Stomach smooth muscle (tissue), 2 donors: ENCODE results near the gene CST6.
A peak's percentile ranks its signal among the peaks of the same experiment; 100 is the strongest.
"Not testable (repeated sequence)": the region's sequence is repeated elsewhere in the genome, so short reads cannot be mapped to it uniquely, and the experiment has no call there.

Source experiments
- H3K27ac ChIP-seq: one replicate; pipeline ENCODE4 v1.7.0; 2013; ENCODE audit warnings: mild to moderate bottlenecking, low read length, inconsistent platforms
- H3K27me3 ChIP-seq, 2 donors: one replicate each; pipeline ENCODE4 v1.7.0; 2013; ENCODE audit warnings: low read length in 2 of 2; ENCODE audit not compliant: insufficient read depth in 2 of 2, control insufficient read depth in 1 of 2
- H3K36me3 ChIP-seq, 2 donors: one replicate each; pipeline ENCODE4 v1.7.0; 2013; ENCODE audit warnings: low read length in 2 of 2; ENCODE audit not compliant: control insufficient read depth in 2 of 2, insufficient read depth in 2 of 2
- H3K4me1 ChIP-seq: one replicate; pipeline ENCODE4 v1.7.0; 2013; ENCODE audit warnings: low read length; ENCODE audit not compliant: control insufficient read depth, insufficient read depth
- H3K4me3 ChIP-seq, 2 donors: one replicate each; pipeline ENCODE4 v1.7.0; 2013; ENCODE audit warnings: low read length in 2 of 2
- H3K9ac ChIP-seq, 2 donors: one replicate each; pipeline ENCODE4 v1.7.0; 2013; ENCODE audit warnings: low read length in 2 of 2, mild to moderate bottlenecking in 1 of 2
- H3K9me3 ChIP-seq, 2 donors: one replicate each; pipeline ENCODE4 v1.7.0; 2013; ENCODE audit warnings: low read length in 2 of 2; ENCODE audit not compliant: control insufficient read depth in 2 of 2
- donor health status: healthy.
- donor health status: Pancreatic carcinoma.

CST6 gene

DNA sequence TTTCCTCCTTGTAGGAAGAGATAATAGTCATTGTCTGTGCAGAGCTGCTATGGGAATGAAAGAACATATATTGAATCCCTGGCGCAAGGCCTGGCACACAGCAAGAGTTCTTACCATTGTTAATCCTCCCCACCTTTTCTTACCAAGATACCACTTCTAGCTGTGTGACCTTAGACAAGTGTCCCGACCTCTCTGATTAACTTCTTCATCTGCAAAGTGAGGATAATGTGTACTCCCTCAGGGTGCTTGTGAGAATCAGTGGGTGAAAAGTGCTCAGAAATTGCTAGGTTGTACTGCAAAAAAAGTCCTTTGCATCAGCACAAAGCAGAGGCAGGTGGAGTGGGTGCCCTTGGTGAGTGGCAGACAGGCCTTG is 3.7 kb upstream of the CST6 start:
- no peaks in the 10 kb centered on the region for H3K9me3 ChIP-seq
- H3K4me1 ChIP-seq, result peaks cover 15% of the 10 kb centered on the region
- no peak overlapping the region for H3K4me3 ChIP-seq
- no peak overlapping the region for H3K9ac ChIP-seq
- peaks cover 10 to 13% of the 10 kb centered on the region in 2 donors for H3K36me3 ChIP-seq
- peaks cover 8 to 15% of the 10 kb centered on the region in 2 donors for H3K27me3 ChIP-seq
- H3K27ac ChIP-seq, result no peak overlapping the region

DNA sequence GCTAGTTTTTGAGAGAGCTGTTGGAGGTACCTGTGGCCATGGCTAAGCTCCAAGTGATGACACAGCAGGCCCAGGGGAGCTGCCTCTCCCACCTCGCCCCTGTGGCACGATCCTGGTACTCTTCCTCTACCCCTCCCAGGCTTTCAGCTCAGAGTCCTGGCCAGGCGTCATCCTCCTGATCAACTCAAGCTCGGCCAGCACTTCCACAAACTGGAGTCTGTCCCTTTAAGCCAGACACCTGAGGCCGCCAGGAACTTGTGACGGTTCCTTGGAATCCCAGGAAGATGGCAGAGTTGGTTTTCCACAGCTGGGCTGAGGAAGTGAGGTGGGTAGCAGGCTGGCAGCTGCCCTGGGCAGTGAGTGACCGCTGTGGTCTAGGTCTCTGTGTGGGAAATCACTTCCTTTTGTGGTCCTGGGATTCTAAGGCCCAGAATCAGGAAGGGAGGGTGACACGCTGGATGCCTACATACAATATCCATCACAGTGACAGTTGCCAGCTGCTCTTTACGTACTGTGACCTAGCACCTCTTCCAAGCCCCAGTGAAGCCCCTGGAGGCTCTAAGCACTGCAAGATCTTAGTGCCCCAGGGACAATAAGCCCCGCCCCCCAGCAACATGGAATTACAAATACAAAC is 3.2 kb upstream of the CST6 start:
- H3K4me3 ChIP-seq, result no peak overlapping the region
- no peak overlapping the region for H3K27ac ChIP-seq
- H3K4me1 ChIP-seq, result peaks cover 10% of the 10 kb centered on the region
- H3K9me3 ChIP-seq, result no peaks in the 10 kb centered on the region
- peaks cover 10 to 13% of the 10 kb centered on the region in 2 donors for H3K36me3 ChIP-seq
- peaks cover 13 to 20% of the 10 kb centered on the region in 2 donors for H3K27me3 ChIP-seq
- H3K9ac ChIP-seq, result peak overlapping the region in 1 of 2 donors; percentile 36

DNA sequence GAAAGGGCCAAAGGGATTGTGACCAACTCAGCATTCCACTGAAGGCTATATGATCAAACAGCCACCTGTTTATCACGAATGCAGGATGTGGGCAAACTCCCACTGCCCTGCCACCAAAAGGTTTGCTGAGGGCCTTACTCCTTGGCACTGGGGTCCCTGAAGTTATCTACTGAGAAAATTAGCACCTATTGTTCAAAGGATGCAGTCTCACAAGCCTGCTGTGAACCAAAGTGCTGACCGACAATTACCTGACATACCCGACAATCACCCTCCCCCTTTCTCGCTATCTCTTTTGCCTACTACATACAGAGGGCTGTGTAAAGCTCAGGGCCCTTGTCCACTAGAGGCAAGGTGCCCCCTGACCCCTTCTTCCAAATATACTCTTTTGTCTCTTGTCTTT is 1.8 kb upstream of the CST6 start:
- not testable (repeated sequence) for H3K4me1 ChIP-seq, H3K9me3 ChIP-seq, H3K9ac ChIP-seq, H3K27ac ChIP-seq, H3K36me3 ChIP-seq, H3K4me3 ChIP-seq
- H3K27me3 ChIP-seq, result peaks cover 17 to 25% of the 10 kb centered on the region in 2 donors

DNA sequence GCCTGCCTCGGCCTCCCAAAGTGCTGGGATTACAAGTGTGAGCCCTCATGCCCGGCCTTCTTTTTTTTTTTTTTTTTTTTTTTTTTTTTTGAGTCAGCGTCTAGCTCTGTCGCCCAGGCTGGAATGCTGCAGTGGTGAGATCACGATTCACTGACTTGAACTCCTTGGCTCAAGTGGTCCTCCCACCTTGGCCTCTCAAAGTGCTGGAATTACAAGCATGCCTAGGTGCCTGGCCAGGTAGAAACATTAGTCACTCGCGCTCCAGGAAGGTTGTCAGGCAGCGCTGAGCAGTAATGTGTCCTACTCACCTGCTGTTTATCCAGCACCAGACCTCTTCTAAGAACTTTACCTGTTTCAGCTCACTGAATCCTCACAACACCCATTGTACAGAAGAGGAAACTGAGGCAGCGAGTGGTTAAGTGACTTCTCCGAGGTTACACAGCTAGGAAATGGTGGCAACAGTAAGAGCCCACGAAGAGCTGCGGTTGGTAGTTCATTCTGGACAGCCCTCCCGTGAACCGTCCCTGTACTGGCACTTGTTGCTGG is 496 bp upstream of the CST6 start:
- Histone ChIP-seq H3K27me3 (peaks cover 17 to 25% of the 10 kb centered on the region in 2 donors), H3K27ac (no peak overlapping the region), H3K4me3 (peak overlapping the region; percentile 22 to 60), H3K9me3 (no peaks in the 10 kb centered on the region), H3K9ac (no peak overlapping the region), H3K36me3 (peaks cover 0 to 2% of the 10 kb centered on the region in 2 donors), H3K4me1 (peaks cover 9% of the 10 kb centered on the region)

DNA sequence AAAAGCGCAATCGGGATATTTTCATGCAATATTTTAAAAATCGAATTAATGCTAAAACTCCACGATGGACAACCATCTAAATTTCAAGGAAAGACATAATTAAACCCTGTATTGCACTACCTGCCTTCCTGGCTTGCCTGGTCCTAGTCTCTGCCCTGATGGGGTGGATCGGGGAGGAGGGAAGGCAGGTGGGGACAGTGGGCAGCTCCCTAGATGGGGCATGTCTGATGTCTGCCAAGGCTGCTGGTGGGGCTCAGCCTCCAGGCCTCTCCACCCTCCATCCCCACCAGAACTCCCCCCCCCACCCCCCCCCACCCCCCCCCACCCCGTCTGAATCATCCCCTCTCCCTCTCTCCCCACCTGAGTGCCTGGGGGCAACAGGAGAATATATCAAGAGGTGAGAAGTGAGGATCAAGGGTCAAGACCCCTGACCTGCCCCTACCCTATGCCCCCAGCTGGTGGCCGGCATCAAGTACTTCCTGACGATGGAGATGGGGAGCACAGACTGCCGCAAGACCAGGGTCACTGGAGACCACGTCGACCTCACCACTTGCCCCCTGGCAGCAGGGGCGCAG is 650 bp downstream of the CST6 start:
- peaks cover 9% of the 10 kb centered on the region for H3K4me1 ChIP-seq
- no peaks in the 10 kb centered on the region for H3K36me3 ChIP-seq
- H3K9me3 ChIP-seq, result no peaks in the 10 kb centered on the region
- no peak overlapping the region for H3K27ac ChIP-seq
- H3K4me3 ChIP-seq, result no peak overlapping the region
- no peak overlapping the region for H3K9ac ChIP-seq
- H3K27me3 ChIP-seq, result peaks cover 17 to 25% of the 10 kb centered on the region in 2 donors

DNA sequence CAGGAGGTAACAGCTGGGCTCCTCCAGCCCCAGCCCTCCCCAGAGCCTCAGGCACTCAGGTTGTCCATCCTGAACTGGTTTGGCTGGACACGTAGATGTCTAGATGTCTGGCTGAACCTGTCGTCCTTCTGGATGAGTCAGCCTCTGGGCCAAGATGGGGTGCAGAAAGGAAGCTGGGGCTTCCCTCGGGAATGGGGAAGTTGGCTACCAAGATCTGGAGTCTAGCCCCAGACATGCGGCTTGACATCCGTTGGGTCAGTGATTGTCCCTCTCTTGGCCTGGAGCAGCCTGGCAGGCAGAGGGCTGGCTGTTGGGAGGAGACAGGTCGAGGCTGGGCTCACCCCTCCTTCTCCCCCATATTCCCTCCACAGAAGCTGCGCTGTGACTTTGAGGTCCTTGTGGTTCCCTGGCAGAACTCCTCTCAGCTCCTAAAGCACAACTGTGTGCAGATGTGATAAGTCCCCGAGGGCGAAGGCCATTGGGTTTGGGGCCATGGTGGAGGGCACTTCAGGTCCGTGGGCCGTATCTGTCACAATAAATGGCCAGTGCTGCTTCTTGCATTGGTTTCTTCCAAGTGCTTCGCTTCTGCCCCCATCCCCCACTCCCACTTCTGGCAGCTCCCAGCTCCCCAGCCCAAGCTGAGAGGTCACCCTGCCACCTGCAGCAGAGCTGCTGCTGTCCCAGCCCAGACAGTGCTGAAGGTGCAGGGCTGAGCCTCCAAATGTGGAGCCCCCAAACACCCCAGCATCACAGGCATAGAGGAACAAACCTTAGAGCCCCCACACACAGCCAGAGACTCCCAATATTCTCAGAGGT is 1.3 kb downstream of the CST6 start:
- Histone ChIP-seq H3K4me1 (peaks cover 9% of the 10 kb centered on the region), H3K9ac (no peak overlapping the region), H3K27me3 (peaks cover 17 to 25% of the 10 kb centered on the region in 2 donors), H3K27ac (no peak overlapping the region), H3K36me3 (no peaks in the 10 kb centered on the region), H3K4me3 (no peak overlapping the region), H3K9me3 (no peaks in the 10 kb centered on the region)

DNA sequence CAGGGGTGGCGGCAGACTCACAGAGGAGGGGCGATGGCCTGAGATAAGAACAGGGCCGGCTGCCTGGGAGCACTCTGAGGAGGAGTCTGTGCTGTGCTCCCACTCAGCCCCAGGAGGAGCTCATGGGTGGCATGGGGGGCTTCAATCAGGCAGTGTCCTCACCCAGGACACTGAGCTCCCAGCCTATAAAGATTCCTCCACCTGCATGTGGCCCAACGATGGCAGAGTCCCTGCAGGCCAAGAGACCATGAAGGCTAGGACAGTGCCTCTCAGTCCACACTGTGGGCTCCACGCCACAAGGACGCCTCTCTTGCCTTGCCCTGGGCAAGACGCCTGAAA is 1.9 kb downstream of the CST6 start:
- Histone ChIP-seq H3K36me3 (no peaks in the 10 kb centered on the region), H3K27ac (no peak overlapping the region), H3K9me3 (no peaks in the 10 kb centered on the region), H3K9ac (no peak overlapping the region), H3K27me3 (peaks cover 17 to 25% of the 10 kb centered on the region in 2 donors), H3K4me1 (peaks cover 9% of the 10 kb centered on the region), H3K4me3 (no peak overlapping the region)

DNA sequence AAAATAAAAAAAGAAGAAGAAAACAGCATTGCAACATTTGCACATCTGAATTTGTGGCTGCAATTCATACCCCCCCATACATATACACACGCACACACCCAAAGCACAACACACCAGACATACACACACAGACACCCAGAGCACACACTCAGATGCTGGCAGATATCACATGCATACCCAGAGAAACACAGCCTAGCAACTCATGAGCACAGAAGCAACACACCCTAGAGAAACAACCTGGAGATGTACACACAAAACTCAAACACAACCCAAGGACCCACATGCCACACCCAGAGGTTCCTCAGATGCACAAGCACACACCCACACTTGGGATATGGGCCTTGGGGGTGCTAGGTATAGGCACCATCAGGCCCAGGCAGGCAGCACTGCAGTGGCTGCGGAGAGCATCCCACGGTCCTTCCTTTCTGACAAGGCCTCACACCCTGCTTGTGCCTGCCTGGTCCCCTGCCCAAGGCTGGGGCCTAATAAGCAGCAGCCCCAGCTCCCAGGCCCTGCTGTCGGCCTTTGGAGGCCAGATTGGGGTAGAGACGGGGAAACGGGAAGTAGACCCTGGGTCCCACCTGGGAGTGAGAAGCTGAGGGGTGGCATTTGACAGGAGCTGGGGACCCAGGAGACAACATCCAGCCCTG is 3.1 kb downstream of the CST6 start:
- no peak overlapping the region for H3K4me3 ChIP-seq
- peaks cover 17 to 25% of the 10 kb centered on the region in 2 donors for H3K27me3 ChIP-seq
- H3K4me1 ChIP-seq, result peaks cover 9% of the 10 kb centered on the region
- H3K36me3 ChIP-seq, result no peaks in the 10 kb centered on the region
- no peaks in the 10 kb centered on the region for H3K9me3 ChIP-seq
- no peak overlapping the region for H3K9ac ChIP-seq
- H3K27ac ChIP-seq, result no peak overlapping the region

DNA sequence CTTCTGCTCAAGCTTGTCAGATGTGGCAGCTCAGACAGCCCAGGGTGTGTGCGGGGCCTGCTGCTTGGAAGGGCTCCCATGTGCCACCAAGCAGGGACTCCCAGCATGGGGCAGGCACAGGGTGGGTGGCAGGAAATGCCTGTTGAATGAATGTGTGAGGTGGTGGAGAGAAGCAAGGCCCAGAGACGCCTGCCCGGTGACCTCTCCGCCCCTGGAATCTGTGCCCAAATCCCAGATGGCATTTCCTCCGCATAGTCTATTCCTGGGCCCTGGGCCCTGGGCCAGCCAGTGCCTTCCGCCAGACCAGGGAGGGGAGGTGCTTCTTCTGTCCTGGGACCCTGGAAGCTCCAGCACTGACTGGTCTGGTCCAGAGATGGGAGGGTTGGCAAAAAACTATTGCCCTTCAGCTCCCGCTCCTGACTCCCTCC is 3.7 kb downstream of the CST6 start:
- Histone ChIP-seq H3K27ac (no peak overlapping the region), H3K27me3 (peaks cover 17 to 25% of the 10 kb centered on the region in 2 donors), H3K9ac (no peak overlapping the region), H3K36me3 (no peaks in the 10 kb centered on the region), H3K4me1 (peaks cover 9% of the 10 kb centered on the region), H3K9me3 (no peaks in the 10 kb centered on the region), H3K4me3 (no peak overlapping the region)

DNA sequence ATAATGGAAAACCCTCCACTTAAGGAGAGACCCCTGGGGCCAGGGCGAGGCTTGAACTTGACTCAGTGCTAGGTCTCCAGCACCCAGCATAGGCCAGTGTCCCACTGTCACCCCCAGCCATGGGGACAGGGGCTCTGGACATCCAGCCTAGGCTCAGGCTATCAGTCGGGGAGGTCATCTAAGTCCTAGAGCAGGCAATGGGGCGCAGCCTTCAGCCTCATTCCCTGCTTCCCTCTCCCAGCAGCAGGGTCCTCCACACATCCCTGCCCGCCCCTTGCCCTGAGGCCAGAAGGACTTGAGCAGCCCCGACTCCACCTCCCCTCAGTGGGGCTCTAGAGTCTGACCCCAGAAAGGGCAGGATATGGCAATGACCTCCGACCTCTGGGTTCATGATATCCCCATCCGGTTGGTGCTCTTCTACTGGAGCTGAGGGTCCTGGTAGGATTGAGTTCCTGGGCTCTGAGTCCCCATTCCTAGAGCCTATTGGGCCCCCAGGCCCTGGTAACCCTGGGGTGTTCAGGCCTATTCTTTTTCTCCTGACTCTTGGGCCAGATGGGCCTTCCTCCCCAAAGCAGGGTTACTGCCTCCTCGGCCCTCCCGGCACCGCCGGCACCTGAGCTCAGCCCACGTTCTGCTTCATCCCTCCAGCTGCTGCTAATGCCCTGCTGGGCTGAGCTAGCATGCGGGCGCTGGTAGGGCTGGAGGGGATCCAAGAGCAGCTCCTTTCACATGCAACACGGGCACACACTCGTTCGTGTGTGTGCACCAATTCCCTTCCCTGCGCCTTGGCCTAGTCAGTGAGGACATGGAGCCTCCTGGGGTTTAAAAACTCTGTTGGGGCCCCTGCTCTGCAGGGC is 4.4 kb downstream of the CST6 start:
- Histone ChIP-seq H3K4me1 (peaks cover 9% of the 10 kb centered on the region), H3K27me3 (peaks cover 17 to 24% of the 10 kb centered on the region in 2 donors), H3K27ac (no peak overlapping the region), H3K9ac (no peak overlapping the region), H3K4me3 (no peak overlapping the region), H3K9me3 (no peaks in the 10 kb centered on the region), H3K36me3 (no peaks in the 10 kb centered on the region)
